ENCODE results near the gene PAPOLG. TPM values are rescaled to one million over a fixed set of nuclear protein-coding genes. Genes with fewer than 3 reads are reported as not detected.

The PAPOLG gene
- polyA plus RNA-seq, 1 experiment = 5.8 TPM

- POLR2A ChIA-PET = no interaction called here
- Histone ChIP-seq H3K27me3 (ENCODE audit: control insufficient read depth, insufficient read depth, low read length) (no peaks in the 10 kb centered on the region), H3K36me3 (ENCODE audit: control insufficient read depth, insufficient read depth, low read length) (no peaks in the 10 kb centered on the region), H3K4me3 (ENCODE audit: low read depth, low read length) (no peak overlapping the region)
- DNase-seq (ENCODE audit: low read depth) = no peak
- TF ChIP-seq CTCF (IDR thresholded peaks at IDR 0.05; ENCODE audit: insufficient read depth, low read depth, low read length) = no peak
- CTCF ChIA-PET = interaction anchor here (1.0 to 1.3 kb wide), 2 partner anchors 8 to 283 kb away, joined by 3 to 4 read pairs; no protein-coding TSS in a partner anchor
These were observed 40.5 kb upstream of the PAPOLG start for GRCh38 chr2:60715561-60715960.

- no peak for TF ChIP-seq CTCF (IDR thresholded peaks at IDR 0.05; ENCODE audit: insufficient read depth, low read depth, low read length)
- ChIA-PET CTCF (interaction anchor here (0.9 to 1.6 kb wide), 2 partner anchors 10 to 43 kb away, joined by 3 to 6 read pairs; no protein-coding TSS in a partner anchor), POLR2A (no interaction called here)
- no peak for DNase-seq (ENCODE audit: low read depth)
- no peaks in the 10 kb centered on the region for H3K36me3 ChIP-seq (ENCODE audit: control insufficient read depth, insufficient read depth, low read length)
- H3K4me3 ChIP-seq (ENCODE audit: low read depth, low read length) = no peak overlapping the region
- H3K27me3 ChIP-seq (ENCODE audit: control insufficient read depth, insufficient read depth, low read length) = no peaks in the 10 kb centered on the region
These were observed 38.4 kb upstream of the PAPOLG start for GRCh38 chr2:60717691-60718090.

GRCh38 chr2:60719331-60719730 lies 36.7 kb upstream of the PAPOLG start:
- CTCF ChIA-PET = no interaction called here
- no peaks in the 10 kb centered on the region for H3K27me3 ChIP-seq (ENCODE audit: control insufficient read depth, insufficient read depth, low read length)
- no peak for DNase-seq (ENCODE audit: low read depth)
- TF ChIP-seq CTCF (IDR thresholded peaks at IDR 0.05; ENCODE audit: insufficient read depth, low read depth, low read length) = no peak
- H3K4me3 ChIP-seq (ENCODE audit: low read depth, low read length) = no peak overlapping the region
- no peaks in the 10 kb centered on the region for H3K36me3 ChIP-seq (ENCODE audit: control insufficient read depth, insufficient read depth, low read length)
- POLR2A ChIA-PET = no interaction called here

GRCh38 chr2:60725466-60725865 lies 30.6 kb upstream of the PAPOLG start:
- no peaks in the 10 kb centered on the region for H3K36me3 ChIP-seq (ENCODE audit: control insufficient read depth, insufficient read depth, low read length)
- no peak for TF ChIP-seq CTCF (IDR thresholded peaks at IDR 0.05; ENCODE audit: insufficient read depth, low read depth, low read length)
- POLR2A ChIA-PET = no interaction called here
- DNase-seq (ENCODE audit: low read depth) = no peak
- no peak overlapping the region for H3K4me3 ChIP-seq (ENCODE audit: low read depth, low read length)
- no peaks in the 10 kb centered on the region for H3K27me3 ChIP-seq (ENCODE audit: control insufficient read depth, insufficient read depth, low read length)
- CTCF ChIA-PET = interaction anchor here (0.5 kb wide), 1 partner anchor 273 kb away, joined by 3 read pairs; no protein-coding TSS in a partner anchor

GRCh38 chr2:60728855-60729254 lies 27.2 kb upstream of the PAPOLG start:
- ChIA-PET POLR2A (no interaction called here), CTCF (no interaction called here)
- Histone ChIP-seq H3K4me3 (ENCODE audit: low read depth, low read length) (no peak overlapping the region), H3K36me3 (ENCODE audit: control insufficient read depth, insufficient read depth, low read length) (no peaks in the 10 kb centered on the region), H3K27me3 (ENCODE audit: control insufficient read depth, insufficient read depth, low read length) (no peaks in the 10 kb centered on the region)
- TF ChIP-seq CTCF (IDR thresholded peaks at IDR 0.05; ENCODE audit: insufficient read depth, low read depth, low read length) = no peak
- DNase-seq (ENCODE audit: low read depth) = no peak
